Measurements from ENCODE around the gene PAX6. TPM values are rescaled to one million over a fixed set of nuclear protein-coding genes. Genes with fewer than 3 reads are reported as not detected.

PAX6 gene
- total and polyA plus RNA-seq, 2 of the 4 experiments (the other 2 are of a cell fraction): not detected

DNA sequence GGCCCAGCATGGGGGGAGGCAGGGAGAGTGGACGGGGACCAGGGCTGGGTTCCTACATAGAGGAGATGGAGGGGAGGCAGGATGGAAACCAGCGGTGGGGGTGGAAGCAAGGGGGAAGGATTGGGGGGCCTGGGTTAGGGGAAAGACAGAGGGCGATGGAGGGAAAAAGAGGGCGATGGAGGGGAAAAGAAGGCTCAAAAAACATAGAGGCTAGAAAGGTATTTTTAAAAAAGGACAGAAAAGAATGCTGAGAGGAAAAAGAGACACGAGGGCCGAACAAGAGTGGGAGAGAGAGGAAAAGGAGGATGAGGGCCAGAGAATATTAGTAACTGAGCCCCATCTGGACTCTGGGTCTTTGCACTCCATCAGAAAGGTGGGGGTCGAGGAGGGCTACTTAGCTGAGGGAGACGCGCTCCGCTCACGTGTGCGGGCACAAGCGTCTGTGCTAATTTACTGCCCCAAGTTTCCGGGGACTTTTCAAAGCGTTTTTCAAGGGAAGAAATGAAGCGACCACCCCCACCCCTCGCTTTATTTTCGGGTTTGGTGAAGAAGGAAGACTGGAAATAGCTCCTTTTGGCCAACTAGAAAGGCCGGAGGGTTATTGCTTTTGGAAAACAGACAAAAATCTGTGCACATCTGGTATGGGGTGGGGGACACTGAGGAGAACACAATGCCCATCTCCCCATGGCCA is 14.5 kb downstream of the PAX6 start:
- Histone ChIP-seq H2AK5ac (ENCODE audit: low read depth, low read length) (no peak overlapping the region), H2BK15ac (ENCODE audit: low read depth, low read length) (no peak overlapping the region), H2BK120ac (ENCODE audit: low read depth, low read length) (no peak overlapping the region), H3K4me3 (ENCODE audit: insufficient read depth, low read depth, low read length) (no peak overlapping the region), H2AFZ (replicated peaks; ENCODE audit: low read length, poor library complexity) (no peak overlapping the region), H3K14ac (replicated peaks; ENCODE audit: low read depth, low read length) (no peak overlapping the region), H3K9me3 (ENCODE audit: control insufficient read depth, insufficient read depth, low read length) (peaks cover 18% of the 10 kb centered on the region), H4K20me1 (ENCODE audit: insufficient read depth, low read length) (no peaks in the 10 kb centered on the region; the same call in 1 of the 2 replicates), H3K79me1 (ENCODE audit: low read depth in 1 of 2, low read length in 2 of 2) (no peaks in the 10 kb centered on the region), H2BK20ac (ENCODE audit: low read depth, low read length) (no peak overlapping the region), H3K18ac (ENCODE audit: low read depth, low read length) (no peak overlapping the region), H4K91ac (ENCODE audit: insufficient read depth, low read depth, low read length) (no peak overlapping the region), H3K36me3 (ENCODE audit: control insufficient read depth, insufficient read depth, low read length) (no peaks in the 10 kb centered on the region), H3K56ac (ENCODE audit: extremely low read depth, insufficient read depth, low read length) (no peak overlapping the region), H3K27ac (ENCODE audit: insufficient read depth, low read length) (no peak overlapping the region), H3K4me1 (ENCODE audit: control insufficient read depth, insufficient read depth, low read length) (peaks cover 3% of the 10 kb centered on the region; the same call in 1 of the 2 replicates), H3K9ac (ENCODE audit: low read depth, low read length) (no peak overlapping the region), H3K23ac (ENCODE audit: low read depth, low read length) (no peak overlapping the region; the same call in 1 of the 2 replicates), H3K4me2 (ENCODE audit: low read depth, low read length) (no peak overlapping the region), H3K4ac (ENCODE audit: low read depth, low read length) (no peak overlapping the region), H4K5ac (ENCODE audit: low read depth, low read length) (no peak overlapping the region), H3K27me3 (ENCODE audit: control insufficient read depth, insufficient read depth, low read length) (peaks cover 76% of the 10 kb centered on the region), H2BK5ac (ENCODE audit: low read depth, low read length, poor library complexity, severe bottlenecking) (no peak overlapping the region), H2AK9ac (replicated peaks; ENCODE audit: low read depth, low read length, poor library complexity) (no peak overlapping the region), H4K8ac (ENCODE audit: low read depth in 2 of 2, low read length in 2 of 2) (no peak overlapping the region), H3K9me1 (ENCODE audit: insufficient read depth, low read length) (peaks cover 4% of the 10 kb centered on the region; the same call in 1 of the 2 replicates)
- in situ Hi-C loops (cut with MboI; ENCODE audit: low sequenced_read_pairs): no loop called here
- ChIA-PET CTCF (no interaction called here), POLR2A (ENCODE audit: unreplicated experiment) (interaction anchor here (0.6 to 0.7 kb wide), 2 partner anchors 10 to 255 kb away, joined by 7 to 8 read pairs; no protein-coding TSS in a partner anchor)
- 30% methylated on average over 3 of the region's 19 CpGs; no CpG with 5 or more reads in 1 of the 2 experiments for WGBS, 2 experiments (ENCODE audit: extremely low coverage in 2 of 2, insufficient read length in 1 of 2)
- dilution Hi-C loops (cut with HindIII; ENCODE audit: low sequenced_read_pairs, unreplicated experiment): no loop called here
- TF ChIP-seq FOS (IDR thresholded peaks at IDR 0.05; ENCODE audit: low read depth, low read length) (no peak), POLR2A (IDR thresholded peaks at IDR 0.05; ENCODE audit: low read depth, low read length) (no peak), BHLHE40 (IDR thresholded peaks at IDR 0.05; ENCODE audit: low read depth, low read length) (no peak), NFE2L2 (IDR thresholded peaks at IDR 0.05; ENCODE audit: low read depth, low read length) (no peak), RCOR1 (IDR thresholded peaks at IDR 0.05; ENCODE audit: insufficient replicate concordance, low read length) (no peak)
- TF ChIP-seq, protein P1, sequence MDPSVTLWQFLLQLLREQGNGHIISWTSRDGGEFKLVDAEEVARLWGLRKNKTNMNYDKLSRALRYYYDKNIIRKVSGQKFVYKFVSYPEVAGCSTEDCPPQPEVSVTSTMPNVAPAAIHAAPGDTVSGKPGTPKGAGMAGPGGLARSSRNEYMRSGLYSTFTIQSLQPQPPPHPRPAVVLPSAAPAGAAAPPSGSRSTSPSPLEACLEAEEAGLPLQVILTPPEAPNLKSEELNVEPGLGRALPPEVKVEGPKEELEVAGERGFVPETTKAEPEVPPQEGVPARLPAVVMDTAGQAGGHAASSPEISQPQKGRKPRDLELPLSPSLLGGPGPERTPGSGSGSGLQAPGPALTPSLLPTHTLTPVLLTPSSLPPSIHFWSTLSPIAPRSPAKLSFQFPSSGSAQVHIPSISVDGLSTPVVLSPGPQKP (IDR thresholded peaks at IDR 0.05; ENCODE audit: borderline replicate concordance, low read depth, low read length): no peak
- DNase-seq (no peak), ATAC-seq (ENCODE audit: low read depth) (no peak)
- BruUV-seq (replicated peaks): no TSS peak
- intact Hi-C loops (cut with micrococcal nuclease): loop anchor here (10.0 kb wide), 1 partner anchor 302 kb away; no protein-coding TSS in a partner anchor

Measured in IMR-90 (cell line).